ENCODE data around the gene POMT2. TPM values are rescaled to one million over a fixed set of nuclear protein-coding genes. Genes with fewer than 3 reads are reported as not detected.
"Not testable (repeated sequence)": the region's sequence is repeated elsewhere in the genome, so short reads cannot be mapped to it uniquely, and the experiment has no call there.

Gene POMT2
- total RNA-seq, 1 donor from 2014 or later: 29.4 TPM

GRCh38 chr14:77337880-77338279 lies 17.2 kb upstream of the POMT2 start:
- DNase-seq: no peak
- H3K4me1 ChIP-seq: no peaks in the 10 kb centered on the region
- H3K27me3 ChIP-seq: no peaks in the 10 kb centered on the region
- no peak for TF ChIP-seq CTCF (IDR thresholded peaks at IDR 0.05)
- no peak overlapping the region for H3K27ac ChIP-seq
- no peak for ATAC-seq
- no peaks in the 10 kb centered on the region for H3K9me3 ChIP-seq
- H3K36me3 ChIP-seq: peaks cover 37% of the 10 kb centered on the region
- intact Hi-C loops (cut with DNase I): no loop called here
- no peak overlapping the region for H3K4me3 ChIP-seq

- H3K27me3 ChIP-seq; ATAC-seq; intact Hi-C loops (cut with DNase I); DNase-seq; H3K4me1 ChIP-seq; H3K27ac ChIP-seq; H3K9me3 ChIP-seq; H3K4me3 ChIP-seq: not testable (repeated sequence)
- peaks cover 31% of the 10 kb centered on the region for H3K36me3 ChIP-seq
Observed at GRCh38 chr14:77337255-77337654, 16.6 kb upstream of the POMT2 start.

- H3K4me3 ChIP-seq: no peak overlapping the region
- no peak for TF ChIP-seq CTCF (IDR thresholded peaks at IDR 0.05)
- peaks cover 14% of the 10 kb centered on the region for H3K36me3 ChIP-seq
- no peak for DNase-seq
- no peaks in the 10 kb centered on the region for H3K27me3 ChIP-seq
- H3K4me1 ChIP-seq: no peaks in the 10 kb centered on the region
- ATAC-seq: no peak
- H3K9me3 ChIP-seq: no peaks in the 10 kb centered on the region
- intact Hi-C loops (cut with DNase I): no loop called here
- H3K27ac ChIP-seq: no peak overlapping the region
Observed at GRCh38 chr14:77335576-77335975, 14.9 kb upstream of the POMT2 start.

GRCh38 chr14:77329872-77330271 lies 9.2 kb upstream of the POMT2 start:
- no peak for ATAC-seq
- no peak overlapping the region for H3K4me3 ChIP-seq
- no peaks in the 10 kb centered on the region for H3K4me1 ChIP-seq
- no peak overlapping the region for H3K27ac ChIP-seq
- no peaks in the 10 kb centered on the region for H3K9me3 ChIP-seq
- H3K36me3 ChIP-seq: no peaks in the 10 kb centered on the region
- H3K27me3 ChIP-seq: no peaks in the 10 kb centered on the region
- intact Hi-C loops (cut with DNase I): no loop called here
- no peak for TF ChIP-seq CTCF (IDR thresholded peaks at IDR 0.05)
- DNase-seq: no peak

GRCh38 chr14:77327111-77327510 lies 6.4 kb upstream of the POMT2 start:
- no peaks in the 10 kb centered on the region for H3K27me3 ChIP-seq
- no peaks in the 10 kb centered on the region for H3K9me3 ChIP-seq
- DNase-seq (no peak), ATAC-seq (no peak)
- intact Hi-C loops (cut with DNase I): no loop called here
- no peak for TF ChIP-seq CTCF (IDR thresholded peaks at IDR 0.05)
- no peak overlapping the region for H3K4me3 ChIP-seq
- H3K4me1 ChIP-seq: peaks cover 4% of the 10 kb centered on the region
- H3K36me3 ChIP-seq: no peaks in the 10 kb centered on the region
- H3K27ac ChIP-seq: no peak overlapping the region

- ATAC-seq: no peak
- intact Hi-C loops (cut with DNase I): no loop called here
- H3K27ac ChIP-seq: no peak overlapping the region
- peaks cover 7% of the 10 kb centered on the region for H3K4me1 ChIP-seq
- no peaks in the 10 kb centered on the region for H3K9me3 ChIP-seq
- H3K27me3 ChIP-seq: no peaks in the 10 kb centered on the region
- H3K4me3 ChIP-seq: no peak overlapping the region
- H3K36me3 ChIP-seq: no peaks in the 10 kb centered on the region
- no peak for TF ChIP-seq CTCF (IDR thresholded peaks at IDR 0.05)
- DNase-seq: no peak
Observed at GRCh38 chr14:77325746-77326094, 5.0 kb upstream of the POMT2 start.

Measured in upper lobe of right lung (tissue), 1 donor.